Putamen (tissue), 1 donor: ENCODE data around the gene CPSF4L.

Experiments
- DNase-seq: peaks from one replicate; pipeline ENCODE4 v3.0.0-alpha.2; 2016; ENCODE audit warnings: low spot score

Gene CPSF4L

GRCh38 chr17:73201215-73202069, 60.2 kb downstream of the CPSF4L start:
- no peak for DNase-seq

- DNase-seq = no peak
Observed at GRCh38 chr17:73200476-73200875, 61.2 kb downstream of the CPSF4L start.

- no peak for DNase-seq
Observed at GRCh38 chr17:73199751-73200317, 61.8 kb downstream of the CPSF4L start.

- DNase-seq = no peak
Observed at GRCh38 chr17:73198930-73199260, 62.8 kb downstream of the CPSF4L start.
